Memory B cell (primary cell): ENCODE measurements around the gene TLX2.
A peak's percentile ranks its signal among the peaks of the same experiment; 100 is the strongest.

ENCODE experiments used
- ATAC-seq: fragments of 150-1000 bp; cut with Tn5 transposase; 2 replicates; pipeline ENCODE4 v1.10.0; 2021; ENCODE audit warnings: low read depth, mild to moderate bottlenecking, moderate library complexity
- DNase-seq, 2 donors: peaks; one replicate each; pipeline ENCODE4 v3.0.0; 2022; ENCODE audit warnings: low spot score in 2 of 2
- H3K27ac Mint-ChIP-seq: one replicate; pipeline ENCODE4 v1.8.0; 2022; ENCODE audit warnings: mild to moderate bottlenecking, moderate library complexity, mixed read lengths
- H3K27me3 Mint-ChIP-seq: one replicate; pipeline ENCODE4 v1.8.0; 2022; ENCODE audit warnings: mixed read lengths
- H3K36me3 Mint-ChIP-seq: one replicate; pipeline ENCODE4 v1.8.0; 2022; ENCODE audit warnings: mild to moderate bottlenecking, mixed read lengths
- H3K4me1 Mint-ChIP-seq: one replicate; pipeline ENCODE4 v1.8.0; 2022; ENCODE audit warnings: mixed read lengths
- H3K4me3 Mint-ChIP-seq: one replicate; pipeline ENCODE4 v1.8.0; 2022; ENCODE audit warnings: mild to moderate bottlenecking, moderate library complexity, mixed read lengths
- H3K9me3 Mint-ChIP-seq: one replicate; pipeline ENCODE4 v1.8.0; 2022; ENCODE audit warnings: mixed read lengths

Gene TLX2

GRCh38 chr2:74542978-74543377, 28.7 kb downstream of the TLX2 start:
- H3K27ac Mint-ChIP-seq = no peak overlapping the region
- peaks cover 3% of the 10 kb centered on the region for H3K27me3 Mint-ChIP-seq
- DNase-seq (no peak), ATAC-seq (no peak)
- H3K4me3 Mint-ChIP-seq = no peak overlapping the region
- H3K36me3 Mint-ChIP-seq = peaks cover 6% of the 10 kb centered on the region
- peaks cover 18% of the 10 kb centered on the region for H3K4me1 Mint-ChIP-seq
- peaks cover 3% of the 10 kb centered on the region for H3K9me3 Mint-ChIP-seq

DNA sequence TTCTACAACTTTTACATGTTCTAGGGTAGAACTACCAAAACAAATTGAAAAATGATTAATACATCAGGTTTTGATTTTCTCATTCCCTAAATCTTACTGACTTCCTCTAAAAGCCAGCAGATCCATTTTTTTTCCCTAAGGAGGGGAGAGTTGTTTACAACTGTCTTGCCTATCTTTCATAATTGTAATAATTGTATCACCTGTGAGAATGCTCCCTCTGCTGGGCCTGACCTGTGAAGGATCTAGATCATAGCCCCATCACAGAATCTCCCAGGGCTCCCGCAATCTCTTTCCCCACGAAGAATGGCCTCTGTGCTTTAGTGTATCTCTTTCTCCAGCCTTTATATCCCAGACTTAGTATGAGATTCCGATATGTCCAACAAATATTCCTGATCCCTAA, 30.4 kb downstream of the TLX2 start:
- peaks cover 3% of the 10 kb centered on the region for H3K36me3 Mint-ChIP-seq
- no peak overlapping the region for H3K27ac Mint-ChIP-seq
- peaks cover 8% of the 10 kb centered on the region for H3K27me3 Mint-ChIP-seq
- ATAC-seq = peak; percentile 32
- DNase-seq = no peak
- H3K4me1 Mint-ChIP-seq = peaks cover 12% of the 10 kb centered on the region
- H3K4me3 Mint-ChIP-seq = no peak overlapping the region
- H3K9me3 Mint-ChIP-seq = no peaks in the 10 kb centered on the region

DNA sequence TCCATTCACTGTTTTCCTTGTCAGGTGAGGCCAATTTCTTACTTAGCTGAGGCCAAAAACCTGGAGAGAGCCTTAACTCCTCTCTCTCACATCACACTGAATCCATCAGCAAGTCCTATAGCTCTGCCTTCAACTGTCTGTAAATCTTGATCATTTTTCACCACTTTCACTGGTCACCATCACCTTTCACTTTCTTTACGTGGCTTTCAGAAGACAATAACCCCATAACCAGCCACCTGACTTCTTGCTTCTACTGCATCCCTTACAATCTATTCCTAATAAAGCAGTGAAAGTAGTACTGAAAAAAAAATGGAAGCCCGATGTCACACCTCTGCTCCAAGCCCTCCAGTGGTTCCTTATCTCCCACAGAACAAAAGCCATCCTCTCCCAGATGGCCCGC, 31.8 kb downstream of the TLX2 start:
- peaks cover 10% of the 10 kb centered on the region for H3K4me1 Mint-ChIP-seq
- no peak overlapping the region for H3K4me3 Mint-ChIP-seq
- DNase-seq = no peak
- H3K9me3 Mint-ChIP-seq = no peaks in the 10 kb centered on the region
- H3K27ac Mint-ChIP-seq = no peak overlapping the region
- H3K36me3 Mint-ChIP-seq = peaks cover 3% of the 10 kb centered on the region
- peaks cover 12% of the 10 kb centered on the region for H3K27me3 Mint-ChIP-seq
- no peak for ATAC-seq

- DNase-seq (no peak), ATAC-seq (no peak)
- H3K27me3 Mint-ChIP-seq = peaks cover 15% of the 10 kb centered on the region
- peaks cover 2% of the 10 kb centered on the region for H3K36me3 Mint-ChIP-seq
- H3K4me3 Mint-ChIP-seq = peak overlapping the region; percentile 78
- H3K27ac Mint-ChIP-seq = peak overlapping the region; percentile 10
- no peaks in the 10 kb centered on the region for H3K9me3 Mint-ChIP-seq
- H3K4me1 Mint-ChIP-seq = peaks cover 26% of the 10 kb centered on the region
Observed at GRCh38 chr2:74548285-74548899, 34.1 kb downstream of the TLX2 start.

GRCh38 chr2:74548900-74549826, 34.9 kb downstream of the TLX2 start:
- Mint-ChIP-seq H3K27ac (peak overlapping the region; percentile 5), H3K36me3 (peaks cover 2% of the 10 kb centered on the region)

DNA sequence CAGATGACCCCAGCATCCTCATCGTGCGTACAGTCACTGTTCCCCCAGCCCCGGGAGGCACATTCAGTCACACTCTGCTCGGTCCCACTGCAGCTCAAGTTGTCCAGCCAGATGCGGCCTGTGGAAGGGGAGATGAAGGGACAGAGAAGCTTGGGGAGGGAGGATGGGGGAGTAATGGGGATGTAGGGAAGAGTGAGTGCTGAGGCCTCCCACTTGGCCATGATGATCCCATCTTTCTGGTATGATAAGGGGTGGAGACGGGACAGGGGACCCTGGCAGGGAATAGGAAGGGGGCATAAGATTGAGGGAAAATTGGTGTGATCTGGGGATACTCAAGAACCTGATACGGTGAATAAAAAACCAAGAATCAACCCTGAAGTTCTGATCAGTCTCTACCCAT, 36.0 kb downstream of the TLX2 start:
- Mint-ChIP-seq H3K27ac (no peak overlapping the region), H3K9me3 (no peaks in the 10 kb centered on the region), H3K27me3 (peaks cover 15% of the 10 kb centered on the region), H3K4me1 (peaks cover 30% of the 10 kb centered on the region), H3K4me3 (peak overlapping the region; percentile 27), H3K36me3 (peaks cover 2% of the 10 kb centered on the region)
- ATAC-seq (no peak), DNase-seq (no peak)

More at GRCh38 chr2:74548900-74549826, 34.9 kb downstream of the TLX2 start:
- no peaks in the 10 kb centered on the region for H3K9me3 Mint-ChIP-seq
- H3K27me3 Mint-ChIP-seq = peaks cover 15% of the 10 kb centered on the region
- H3K4me1 Mint-ChIP-seq = peaks cover 30% of the 10 kb centered on the region
- no peak for DNase-seq
- peak overlapping the region; percentile 78 for H3K4me3 Mint-ChIP-seq
- ATAC-seq = peak; percentile 29

GRCh38 chr2:74551530-74551929, 37.3 kb downstream of the TLX2 start:
- ATAC-seq (no peak), DNase-seq (no peak)
- H3K27ac Mint-ChIP-seq = peak overlapping the region; percentile 12
- H3K9me3 Mint-ChIP-seq = no peaks in the 10 kb centered on the region
- peaks cover 15% of the 10 kb centered on the region for H3K27me3 Mint-ChIP-seq
- H3K36me3 Mint-ChIP-seq = no peaks in the 10 kb centered on the region
- H3K4me1 Mint-ChIP-seq = peaks cover 33% of the 10 kb centered on the region
- H3K4me3 Mint-ChIP-seq = no peak overlapping the region

- no peak for DNase-seq
- H3K36me3 Mint-ChIP-seq = peaks cover 3% of the 10 kb centered on the region
- H3K4me3 Mint-ChIP-seq = peak overlapping the region; percentile 48
- H3K4me1 Mint-ChIP-seq = peaks cover 36% of the 10 kb centered on the region
- H3K27me3 Mint-ChIP-seq = peaks cover 13% of the 10 kb centered on the region
- no peak for ATAC-seq
- H3K27ac Mint-ChIP-seq = peak overlapping the region; percentile 33
- no peaks in the 10 kb centered on the region for H3K9me3 Mint-ChIP-seq
Observed at GRCh38 chr2:74551942-74552913, 38.0 kb downstream of the TLX2 start.

DNA sequence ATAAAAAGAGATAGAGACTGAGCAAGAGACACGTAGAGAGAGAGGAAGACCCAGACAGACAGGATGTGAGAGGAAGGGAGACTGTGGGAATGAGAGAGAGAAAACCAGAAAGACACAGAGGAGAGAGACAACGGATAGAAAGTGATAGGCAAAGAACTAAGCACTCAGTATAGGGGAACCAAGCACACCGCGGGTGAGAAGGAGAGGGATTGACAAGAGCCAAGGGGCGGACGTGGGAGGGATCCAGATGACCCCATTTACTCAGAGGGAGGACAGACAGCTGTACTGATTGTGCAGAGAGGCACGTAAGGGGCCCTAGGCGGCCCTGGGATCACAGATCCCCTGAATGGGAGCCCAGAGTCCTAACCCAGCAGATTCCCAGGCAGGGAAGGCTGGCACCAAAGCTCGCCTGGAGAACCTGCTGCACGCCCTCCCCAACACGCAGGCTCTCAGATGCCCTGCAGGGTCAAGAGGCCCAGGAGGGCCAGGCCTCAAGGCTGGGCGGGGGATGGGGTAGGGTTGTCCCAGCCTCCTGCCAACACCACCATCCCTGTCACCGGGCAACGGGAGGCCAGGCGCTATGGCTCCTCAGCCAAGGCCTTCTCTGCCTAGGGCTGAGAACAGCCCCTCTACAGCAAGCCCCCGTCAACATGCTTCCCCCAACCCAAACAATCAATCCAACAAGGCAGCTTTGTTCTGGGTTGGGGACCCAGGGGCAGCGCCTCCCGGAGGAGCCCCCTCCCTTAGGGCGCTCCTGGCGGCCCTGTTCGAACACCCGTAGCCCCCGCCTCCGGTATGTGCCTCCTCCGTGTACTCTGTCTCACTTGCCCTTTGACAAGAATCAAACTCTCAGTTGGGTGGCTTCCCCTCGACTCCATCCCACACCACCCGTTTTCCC, 38.9 kb downstream of the TLX2 start:
- ATAC-seq (no peak), DNase-seq (no peak)
- H3K27ac Mint-ChIP-seq = peak overlapping the region; percentile 74
- H3K36me3 Mint-ChIP-seq = peaks cover 3% of the 10 kb centered on the region
- peak overlapping the region; percentile 75 for H3K4me3 Mint-ChIP-seq
- H3K27me3 Mint-ChIP-seq = peaks cover 11% of the 10 kb centered on the region
- peaks cover 36% of the 10 kb centered on the region for H3K4me1 Mint-ChIP-seq
- H3K9me3 Mint-ChIP-seq = no peaks in the 10 kb centered on the region

DNA sequence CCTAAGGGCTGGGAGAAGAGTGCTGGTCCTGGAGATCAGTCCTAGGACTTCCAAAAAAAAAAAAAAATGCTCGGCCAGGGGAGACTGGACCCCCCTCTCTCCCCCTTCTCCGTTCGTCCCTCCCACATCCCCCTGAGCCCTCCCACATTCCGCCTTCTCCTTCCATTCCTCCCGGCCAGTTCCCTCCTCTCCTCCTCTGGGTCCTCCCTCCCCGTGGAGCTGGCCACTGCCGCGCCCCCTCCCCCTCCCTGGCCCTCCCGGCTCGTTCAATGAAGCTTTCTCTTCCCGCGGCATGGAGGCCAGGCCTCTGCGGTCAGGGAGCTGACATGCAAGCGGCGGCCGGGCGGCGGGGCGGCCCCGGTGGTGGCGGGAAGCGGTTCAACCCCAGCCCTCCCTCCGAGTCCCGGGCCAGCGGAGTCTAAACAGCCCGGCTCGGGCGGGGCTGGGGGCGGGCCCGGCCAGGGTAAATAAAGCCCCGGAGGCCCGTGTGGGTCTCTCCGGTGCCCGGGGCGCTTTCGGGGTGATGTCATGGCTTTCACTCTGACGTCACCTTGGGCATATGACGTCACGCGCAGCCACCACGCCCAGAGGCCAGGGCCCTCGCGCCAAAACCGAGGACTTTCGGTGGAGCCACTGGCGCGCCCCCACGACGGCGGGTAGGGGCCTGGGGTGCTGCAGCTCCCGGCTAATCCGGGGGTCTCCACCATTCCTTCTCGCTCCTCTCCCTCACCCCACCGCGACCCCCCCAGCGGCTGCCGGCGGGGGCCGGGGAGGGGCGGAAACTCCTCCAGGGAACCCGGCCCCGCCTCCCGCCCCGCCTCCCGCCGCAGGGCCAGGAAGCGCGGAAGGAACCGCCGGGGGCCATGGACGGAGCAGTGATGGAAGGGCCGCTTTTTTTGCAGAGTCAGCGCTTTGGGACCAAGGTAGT, 39.9 kb downstream of the TLX2 start, which contains the start of the genes DOK1 and LOXL3:
Gene DOK1 (plus strand): TSS at position 829 of the 928 bp plus-strand sequence. CDS start 35 bp downstream, at position 864.
Gene LOXL3 (minus strand): TSS at position 51 of the 928 bp plus-strand sequence. CDS start 1,308 bp downstream, outside the sequence.
- DNase-seq = peak; percentile 86 to 90
- H3K4me3 Mint-ChIP-seq = peak within 1 kb of the TSS; percentile 92
- peak; percentile 77 for ATAC-seq
- H3K4me1 Mint-ChIP-seq = peaks cover 32% of the 10 kb centered on the region
- peak within 1 kb of the TSS; percentile 74 for H3K27ac Mint-ChIP-seq
- H3K36me3 Mint-ChIP-seq = peaks cover 3% of the 10 kb centered on the region
- no peaks in the 10 kb centered on the region for H3K9me3 Mint-ChIP-seq
- peaks cover 8% of the 10 kb centered on the region for H3K27me3 Mint-ChIP-seq

DNA sequence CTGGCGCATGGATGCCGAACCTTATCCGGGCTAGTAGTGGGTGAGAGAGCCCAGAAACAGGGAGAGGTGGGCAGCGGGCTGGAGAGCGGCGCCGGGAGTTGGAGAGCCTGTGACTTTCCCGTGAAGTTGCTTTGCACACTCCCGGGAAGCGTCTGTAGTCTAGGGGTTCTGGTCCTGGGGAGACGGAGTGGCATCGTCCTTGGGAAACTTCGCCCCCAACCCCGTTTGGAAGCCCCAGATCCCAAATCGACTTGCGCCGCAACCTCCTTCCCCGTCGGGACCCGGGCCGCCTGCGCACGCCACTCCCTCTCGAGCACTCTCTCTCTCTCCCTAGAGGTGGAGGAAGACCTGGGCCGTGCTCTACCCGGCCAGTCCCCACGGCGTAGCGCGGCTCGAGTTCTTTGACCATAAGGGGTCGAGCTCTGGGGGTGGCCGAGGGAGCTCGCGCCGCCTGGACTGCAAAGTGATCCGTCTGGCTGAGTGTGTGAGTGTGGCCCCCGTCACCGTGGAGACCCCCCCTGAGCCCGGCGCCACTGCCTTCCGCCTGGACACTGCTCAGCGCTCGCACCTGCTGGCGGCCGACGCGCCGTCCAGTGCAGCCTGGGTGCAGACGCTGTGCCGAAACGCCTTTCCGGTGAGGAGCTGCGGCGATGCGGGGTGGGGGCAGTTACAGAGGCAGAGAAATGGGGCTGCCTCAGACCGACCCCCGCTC, 40.7 kb downstream of the TLX2 start:
- H3K27ac Mint-ChIP-seq = peak overlapping the region; percentile 74
- H3K36me3 Mint-ChIP-seq = peaks cover 3% of the 10 kb centered on the region
- H3K4me1 Mint-ChIP-seq = peaks cover 27% of the 10 kb centered on the region
- ATAC-seq (peak; percentile 49), DNase-seq (peak in 1 of 2 donors; percentile 46)
- H3K4me3 Mint-ChIP-seq = peak overlapping the region; percentile 92
- H3K27me3 Mint-ChIP-seq = peaks cover 5% of the 10 kb centered on the region
- no peaks in the 10 kb centered on the region for H3K9me3 Mint-ChIP-seq
